GM23338 (cell line): Measurements from ENCODE around the gene PTPRN2.
"Not testable (repeated sequence)": the region's sequence is repeated elsewhere in the genome, so short reads cannot be mapped to it uniquely, and the experiment has no call there.

Experiments used
- CREB1 ChIP-seq: fragments of 250-450 bp; sonication (Bioruptor Pico); IDR thresholded peaks from 2 replicates; pipeline ENCODE4 v1.5.0; 2020; ENCODE audit warnings: low read depth, mild to moderate bottlenecking, moderate library complexity
- EZH2 ChIP-seq: fragments of 200-600 bp; sonication (generic); IDR thresholded peaks from one replicate; pipeline ENCODE4 v1.8.0; 2017; ENCODE audit warnings: antibody characterized with exemption, mild to moderate bottlenecking, low read depth; ENCODE audit not compliant: unreplicated experiment
- EZH2phosphoT487 ChIP-seq: fragments of 200-600 bp; sonication (generic); IDR thresholded peaks from one replicate; pipeline ENCODE4 v1.8.1; 2018; ENCODE audit warnings: antibody characterized with exemption; ENCODE audit not compliant: unreplicated experiment
- JUNB ChIP-seq: IDR thresholded peaks from one replicate; pipeline ENCODE4 v1.6.1; 2016; ENCODE audit warnings: antibody characterized with exemption; ENCODE audit not compliant: unreplicated experiment
- NANOG ChIP-seq: IDR thresholded peaks from 2 replicates; pipeline ENCODE4 v1.6.1; 2016; ENCODE audit warnings: antibody characterized with exemption, borderline replicate concordance
- POLR2AphosphoS5 ChIP-seq: IDR thresholded peaks from 2 replicates; pipeline ENCODE4 v1.6.1; 2016; ENCODE audit warnings: antibody characterized with exemption, low read depth
- STAT1 ChIP-seq: IDR thresholded peaks from one replicate; pipeline ENCODE4 v1.6.1; 2016; ENCODE audit warnings: antibody characterized with exemption; ENCODE audit not compliant: unreplicated experiment
- ZNF114 ChIP-seq: fragments of 250-450 bp; sonication (Bioruptor Pico); IDR thresholded peaks from 2 replicates; pipeline ENCODE4 v1.5.0; 2020; ENCODE audit warnings: mild to moderate bottlenecking, moderate library complexity
- ZNF331 ChIP-seq: fragments of 250-450 bp; sonication (Bioruptor Pico); IDR thresholded peaks from 2 replicates; pipeline ENCODE4 v1.5.0; 2020; ENCODE audit warnings: low read depth, mild to moderate bottlenecking, moderate library complexity
- TF ChIP-seq, protein P1 (sequence below), 2 experiments: fragments of 200-600 bp in 1 of 2; sonication (generic) in 1 of 2; conservative IDR thresholded peaks; 2 replicates each; pipeline versions ENCODE4 v1.5.1 to v1.6.1; 2016 to 2017; ENCODE audit warnings: antibody characterized with exemption in 2 of 2, low read depth in 2 of 2, mild to moderate bottlenecking in 2 of 2, moderate library complexity in 1 of 2
- TF ChIP-seq, protein P2 (sequence below): IDR thresholded peaks from one replicate; pipeline ENCODE4 v1.6.1; 2018; ENCODE audit warnings: antibody characterized with exemption; ENCODE audit not compliant: unreplicated experiment
- TF ChIP-seq, protein P3 (sequence below): fragments of 250-450 bp; sonication (Bioruptor Pico); IDR thresholded peaks from 2 replicates; pipeline ENCODE4 v1.5.0; 2020; ENCODE audit warnings: mild to moderate bottlenecking, moderate library complexity
- TF ChIP-seq, protein P4 (sequence below): IDR thresholded peaks from 2 replicates; pipeline ENCODE4 v1.6.1; 2016; ENCODE audit warnings: antibody characterized with exemption

DNA sequence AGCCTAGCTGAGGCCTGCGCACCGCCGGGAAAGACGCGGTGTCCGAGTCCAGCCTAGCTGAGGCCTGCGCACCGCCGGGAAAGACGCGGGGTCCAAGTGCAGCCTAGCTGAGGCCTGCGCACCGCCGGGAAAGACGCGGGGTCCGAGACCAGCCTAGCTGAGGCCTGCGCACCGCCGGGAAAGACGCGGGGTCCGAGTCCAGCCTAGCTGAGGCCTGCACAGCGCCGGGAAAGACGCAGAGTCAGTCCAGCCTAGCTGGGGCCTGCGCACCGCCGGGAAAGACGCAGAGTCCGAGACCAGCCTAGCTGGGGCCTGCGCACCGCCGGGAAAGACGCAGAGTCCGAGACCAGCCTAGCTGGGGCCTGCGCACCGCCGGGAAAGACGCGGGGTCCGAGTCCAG lies 161.9 kb downstream of the PTPRN2 start:
- not testable (repeated sequence) for TF ChIP-seq POLR2AphosphoS5; CREB1; NANOG; EZH2phosphoT487; ZNF331 (CRISPR knock-in tag); EZH2; JUNB; STAT1; ZNF114 (CRISPR knock-in tag)
- TF ChIP-seq, protein P1, sequence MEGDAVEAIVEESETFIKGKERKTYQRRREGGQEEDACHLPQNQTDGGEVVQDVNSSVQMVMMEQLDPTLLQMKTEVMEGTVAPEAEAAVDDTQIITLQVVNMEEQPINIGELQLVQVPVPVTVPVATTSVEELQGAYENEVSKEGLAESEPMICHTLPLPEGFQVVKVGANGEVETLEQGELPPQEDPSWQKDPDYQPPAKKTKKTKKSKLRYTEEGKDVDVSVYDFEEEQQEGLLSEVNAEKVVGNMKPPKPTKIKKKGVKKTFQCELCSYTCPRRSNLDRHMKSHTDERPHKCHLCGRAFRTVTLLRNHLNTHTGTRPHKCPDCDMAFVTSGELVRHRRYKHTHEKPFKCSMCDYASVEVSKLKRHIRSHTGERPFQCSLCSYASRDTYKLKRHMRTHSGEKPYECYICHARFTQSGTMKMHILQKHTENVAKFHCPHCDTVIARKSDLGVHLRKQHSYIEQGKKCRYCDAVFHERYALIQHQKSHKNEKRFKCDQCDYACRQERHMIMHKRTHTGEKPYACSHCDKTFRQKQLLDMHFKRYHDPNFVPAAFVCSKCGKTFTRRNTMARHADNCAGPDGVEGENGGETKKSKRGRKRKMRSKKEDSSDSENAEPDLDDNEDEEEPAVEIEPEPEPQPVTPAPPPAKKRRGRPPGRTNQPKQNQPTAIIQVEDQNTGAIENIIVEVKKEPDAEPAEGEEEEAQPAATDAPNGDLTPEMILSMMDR (conservative IDR thresholded peaks at IDR 0.05; ENCODE audit: low read depth in 2 of 2): not testable (repeated sequence)
- TF ChIP-seq, protein P2, sequence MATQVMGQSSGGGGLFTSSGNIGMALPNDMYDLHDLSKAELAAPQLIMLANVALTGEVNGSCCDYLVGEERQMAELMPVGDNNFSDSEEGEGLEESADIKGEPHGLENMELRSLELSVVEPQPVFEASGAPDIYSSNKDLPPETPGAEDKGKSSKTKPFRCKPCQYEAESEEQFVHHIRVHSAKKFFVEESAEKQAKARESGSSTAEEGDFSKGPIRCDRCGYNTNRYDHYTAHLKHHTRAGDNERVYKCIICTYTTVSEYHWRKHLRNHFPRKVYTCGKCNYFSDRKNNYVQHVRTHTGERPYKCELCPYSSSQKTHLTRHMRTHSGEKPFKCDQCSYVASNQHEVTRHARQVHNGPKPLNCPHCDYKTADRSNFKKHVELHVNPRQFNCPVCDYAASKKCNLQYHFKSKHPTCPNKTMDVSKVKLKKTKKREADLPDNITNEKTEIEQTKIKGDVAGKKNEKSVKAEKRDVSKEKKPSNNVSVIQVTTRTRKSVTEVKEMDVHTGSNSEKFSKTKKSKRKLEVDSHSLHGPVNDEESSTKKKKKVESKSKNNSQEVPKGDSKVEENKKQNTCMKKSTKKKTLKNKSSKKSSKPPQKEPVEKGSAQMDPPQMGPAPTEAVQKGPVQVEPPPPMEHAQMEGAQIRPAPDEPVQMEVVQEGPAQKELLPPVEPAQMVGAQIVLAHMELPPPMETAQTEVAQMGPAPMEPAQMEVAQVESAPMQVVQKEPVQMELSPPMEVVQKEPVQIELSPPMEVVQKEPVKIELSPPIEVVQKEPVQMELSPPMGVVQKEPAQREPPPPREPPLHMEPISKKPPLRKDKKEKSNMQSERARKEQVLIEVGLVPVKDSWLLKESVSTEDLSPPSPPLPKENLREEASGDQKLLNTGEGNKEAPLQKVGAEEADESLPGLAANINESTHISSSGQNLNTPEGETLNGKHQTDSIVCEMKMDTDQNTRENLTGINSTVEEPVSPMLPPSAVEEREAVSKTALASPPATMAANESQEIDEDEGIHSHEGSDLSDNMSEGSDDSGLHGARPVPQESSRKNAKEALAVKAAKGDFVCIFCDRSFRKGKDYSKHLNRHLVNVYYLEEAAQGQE: not testable (repeated sequence)
- TF ChIP-seq, protein P3, sequence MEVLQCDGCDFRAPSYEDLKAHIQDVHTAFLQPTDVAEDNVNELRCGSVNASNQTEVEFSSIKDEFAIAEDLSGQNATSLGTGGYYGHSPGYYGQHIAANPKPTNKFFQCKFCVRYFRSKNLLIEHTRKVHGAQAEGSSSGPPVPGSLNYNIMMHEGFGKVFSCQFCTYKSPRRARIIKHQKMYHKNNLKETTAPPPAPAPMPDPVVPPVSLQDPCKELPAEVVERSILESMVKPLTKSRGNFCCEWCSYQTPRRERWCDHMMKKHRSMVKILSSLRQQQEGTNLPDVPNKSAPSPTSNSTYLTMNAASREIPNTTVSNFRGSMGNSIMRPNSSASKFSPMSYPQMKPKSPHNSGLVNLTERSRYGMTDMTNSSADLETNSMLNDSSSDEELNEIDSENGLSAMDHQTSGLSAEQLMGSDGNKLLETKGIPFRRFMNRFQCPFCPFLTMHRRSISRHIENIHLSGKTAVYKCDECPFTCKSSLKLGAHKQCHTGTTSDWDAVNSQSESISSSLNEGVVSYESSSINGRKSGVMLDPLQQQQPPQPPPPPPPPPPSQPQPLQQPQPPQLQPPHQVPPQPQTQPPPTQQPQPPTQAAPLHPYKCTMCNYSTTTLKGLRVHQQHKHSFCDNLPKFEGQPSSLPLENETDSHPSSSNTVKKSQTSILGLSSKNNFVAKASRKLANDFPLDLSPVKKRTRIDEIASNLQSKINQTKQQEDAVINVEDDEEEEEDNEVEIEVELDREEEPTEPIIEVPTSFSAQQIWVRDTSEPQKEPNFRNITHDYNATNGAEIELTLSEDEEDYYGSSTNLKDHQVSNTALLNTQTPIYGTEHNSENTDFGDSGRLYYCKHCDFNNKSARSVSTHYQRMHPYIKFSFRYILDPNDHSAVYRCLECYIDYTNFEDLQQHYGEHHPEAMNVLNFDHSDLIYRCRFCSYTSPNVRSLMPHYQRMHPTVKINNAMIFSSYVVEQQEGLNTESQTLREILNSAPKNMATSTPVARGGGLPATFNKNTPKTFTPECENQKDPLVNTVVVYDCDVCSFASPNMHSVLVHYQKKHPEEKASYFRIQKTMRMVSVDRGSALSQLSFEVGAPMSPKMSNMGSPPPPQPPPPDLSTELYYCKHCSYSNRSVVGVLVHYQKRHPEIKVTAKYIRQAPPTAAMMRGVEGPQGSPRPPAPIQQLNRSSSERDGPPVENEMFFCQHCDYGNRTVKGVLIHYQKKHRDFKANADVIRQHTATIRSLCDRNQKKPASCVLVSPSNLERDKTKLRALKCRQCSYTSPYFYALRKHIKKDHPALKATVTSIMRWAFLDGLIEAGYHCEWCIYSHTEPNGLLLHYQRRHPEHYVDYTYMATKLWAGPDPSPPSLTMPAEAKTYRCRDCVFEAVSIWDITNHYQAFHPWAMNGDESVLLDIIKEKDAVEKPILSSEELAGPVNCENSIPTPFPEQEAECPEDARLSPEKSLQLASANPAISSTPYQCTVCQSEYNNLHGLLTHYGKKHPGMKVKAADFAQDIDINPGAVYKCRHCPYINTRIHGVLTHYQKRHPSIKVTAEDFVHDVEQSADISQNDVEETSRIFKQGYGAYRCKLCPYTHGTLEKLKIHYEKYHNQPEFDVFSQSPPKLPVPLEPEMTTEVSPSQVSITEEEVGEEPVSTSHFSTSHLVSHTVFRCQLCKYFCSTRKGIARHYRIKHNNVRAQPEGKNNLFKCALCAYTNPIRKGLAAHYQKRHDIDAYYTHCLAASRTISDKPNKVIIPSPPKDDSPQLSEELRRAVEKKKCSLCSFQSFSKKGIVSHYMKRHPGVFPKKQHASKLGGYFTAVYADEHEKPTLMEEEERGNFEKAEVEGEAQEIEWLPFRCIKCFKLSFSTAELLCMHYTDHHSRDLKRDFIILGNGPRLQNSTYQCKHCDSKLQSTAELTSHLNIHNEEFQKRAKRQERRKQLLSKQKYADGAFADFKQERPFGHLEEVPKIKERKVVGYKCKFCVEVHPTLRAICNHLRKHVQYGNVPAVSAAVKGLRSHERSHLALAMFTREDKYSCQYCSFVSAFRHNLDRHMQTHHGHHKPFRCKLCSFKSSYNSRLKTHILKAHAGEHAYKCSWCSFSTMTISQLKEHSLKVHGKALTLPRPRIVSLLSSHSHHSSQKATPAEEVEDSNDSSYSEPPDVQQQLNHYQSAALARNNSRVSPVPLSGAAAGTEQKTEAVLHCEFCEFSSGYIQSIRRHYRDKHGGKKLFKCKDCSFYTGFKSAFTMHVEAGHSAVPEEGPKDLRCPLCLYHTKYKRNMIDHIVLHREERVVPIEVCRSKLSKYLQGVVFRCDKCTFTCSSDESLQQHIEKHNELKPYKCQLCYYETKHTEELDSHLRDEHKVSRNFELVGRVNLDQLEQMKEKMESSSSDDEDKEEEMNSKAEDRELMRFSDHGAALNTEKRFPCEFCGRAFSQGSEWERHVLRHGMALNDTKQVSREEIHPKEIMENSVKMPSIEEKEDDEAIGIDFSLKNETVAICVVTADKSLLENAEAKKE: not testable (repeated sequence)
- TF ChIP-seq, protein P4, sequence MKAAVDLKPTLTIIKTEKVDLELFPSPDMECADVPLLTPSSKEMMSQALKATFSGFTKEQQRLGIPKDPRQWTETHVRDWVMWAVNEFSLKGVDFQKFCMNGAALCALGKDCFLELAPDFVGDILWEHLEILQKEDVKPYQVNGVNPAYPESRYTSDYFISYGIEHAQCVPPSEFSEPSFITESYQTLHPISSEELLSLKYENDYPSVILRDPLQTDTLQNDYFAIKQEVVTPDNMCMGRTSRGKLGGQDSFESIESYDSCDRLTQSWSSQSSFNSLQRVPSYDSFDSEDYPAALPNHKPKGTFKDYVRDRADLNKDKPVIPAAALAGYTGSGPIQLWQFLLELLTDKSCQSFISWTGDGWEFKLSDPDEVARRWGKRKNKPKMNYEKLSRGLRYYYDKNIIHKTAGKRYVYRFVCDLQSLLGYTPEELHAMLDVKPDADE: not testable (repeated sequence)
